ENCODE measurements around the gene TSHZ3.

The TSHZ3 gene

GRCh38 chr19:31277516-31277915 lies 71.7 kb downstream of the TSHZ3 start:
- H3K36me3 Mint-ChIP-seq (ENCODE audit: low read depth): peaks cover 23% of the 10 kb centered on the region

DNA sequence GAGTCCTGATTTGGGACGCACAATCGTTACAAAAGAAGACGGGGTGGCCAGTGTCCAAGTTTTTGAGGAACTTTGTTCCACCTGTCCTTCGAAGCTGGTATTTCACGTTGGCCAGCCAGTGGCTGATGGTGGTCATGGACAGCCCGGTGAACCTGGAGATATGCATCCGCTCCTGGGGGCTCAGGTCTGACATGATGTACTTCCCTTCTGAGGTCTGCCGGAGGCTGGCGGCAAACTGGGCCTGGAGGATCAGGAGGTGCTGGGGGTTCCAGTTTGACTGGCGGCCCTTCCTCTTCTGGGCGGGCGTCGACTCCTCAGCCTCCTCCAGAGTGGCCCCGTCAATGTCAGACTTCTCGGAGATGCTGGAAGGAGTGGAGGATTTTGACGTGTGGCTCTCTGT lies 72.4 kb downstream of the TSHZ3 start:
- Mint-ChIP-seq H3K27me3 (ENCODE audit: low read depth, poor library complexity) (no peaks in the 10 kb centered on the region), H3K4me3 (no peak overlapping the region), H3K36me3 (ENCODE audit: low read depth) (peaks cover 23% of the 10 kb centered on the region), H3K4me1 (peaks cover 50% of the 10 kb centered on the region), H3K27ac (no peak overlapping the region), H3K9me3 (no peaks in the 10 kb centered on the region)
- TF ChIP-seq, protein P1, sequence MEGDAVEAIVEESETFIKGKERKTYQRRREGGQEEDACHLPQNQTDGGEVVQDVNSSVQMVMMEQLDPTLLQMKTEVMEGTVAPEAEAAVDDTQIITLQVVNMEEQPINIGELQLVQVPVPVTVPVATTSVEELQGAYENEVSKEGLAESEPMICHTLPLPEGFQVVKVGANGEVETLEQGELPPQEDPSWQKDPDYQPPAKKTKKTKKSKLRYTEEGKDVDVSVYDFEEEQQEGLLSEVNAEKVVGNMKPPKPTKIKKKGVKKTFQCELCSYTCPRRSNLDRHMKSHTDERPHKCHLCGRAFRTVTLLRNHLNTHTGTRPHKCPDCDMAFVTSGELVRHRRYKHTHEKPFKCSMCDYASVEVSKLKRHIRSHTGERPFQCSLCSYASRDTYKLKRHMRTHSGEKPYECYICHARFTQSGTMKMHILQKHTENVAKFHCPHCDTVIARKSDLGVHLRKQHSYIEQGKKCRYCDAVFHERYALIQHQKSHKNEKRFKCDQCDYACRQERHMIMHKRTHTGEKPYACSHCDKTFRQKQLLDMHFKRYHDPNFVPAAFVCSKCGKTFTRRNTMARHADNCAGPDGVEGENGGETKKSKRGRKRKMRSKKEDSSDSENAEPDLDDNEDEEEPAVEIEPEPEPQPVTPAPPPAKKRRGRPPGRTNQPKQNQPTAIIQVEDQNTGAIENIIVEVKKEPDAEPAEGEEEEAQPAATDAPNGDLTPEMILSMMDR (IDR thresholded peaks at IDR 0.05): no peak
- no peak for DNase-seq

More at GRCh38 chr19:31277516-31277915, 71.7 kb downstream of the TSHZ3 start:
- TF ChIP-seq, protein P1 (IDR thresholded peaks at IDR 0.05): no peak
- H3K4me1 Mint-ChIP-seq: peaks cover 46% of the 10 kb centered on the region
- H3K4me3 Mint-ChIP-seq: no peak overlapping the region
- no peak overlapping the region for H3K27ac Mint-ChIP-seq
- no peak for DNase-seq
- H3K9me3 Mint-ChIP-seq: no peaks in the 10 kb centered on the region
- no peaks in the 10 kb centered on the region for H3K27me3 Mint-ChIP-seq (ENCODE audit: low read depth, poor library complexity)

GRCh38 chr19:31275068-31275334 lies 74.2 kb downstream of the TSHZ3 start:
- H3K27ac Mint-ChIP-seq: no peak overlapping the region
- H3K4me3 Mint-ChIP-seq: no peak overlapping the region
- peaks cover 48% of the 10 kb centered on the region for H3K4me1 Mint-ChIP-seq
- no peaks in the 10 kb centered on the region for H3K27me3 Mint-ChIP-seq (ENCODE audit: low read depth, poor library complexity)
- no peak for DNase-seq
- no peaks in the 10 kb centered on the region for H3K9me3 Mint-ChIP-seq
- TF ChIP-seq, protein P1 (IDR thresholded peaks at IDR 0.05): no peak
- H3K36me3 Mint-ChIP-seq (ENCODE audit: low read depth): peaks cover 23% of the 10 kb centered on the region

DNA sequence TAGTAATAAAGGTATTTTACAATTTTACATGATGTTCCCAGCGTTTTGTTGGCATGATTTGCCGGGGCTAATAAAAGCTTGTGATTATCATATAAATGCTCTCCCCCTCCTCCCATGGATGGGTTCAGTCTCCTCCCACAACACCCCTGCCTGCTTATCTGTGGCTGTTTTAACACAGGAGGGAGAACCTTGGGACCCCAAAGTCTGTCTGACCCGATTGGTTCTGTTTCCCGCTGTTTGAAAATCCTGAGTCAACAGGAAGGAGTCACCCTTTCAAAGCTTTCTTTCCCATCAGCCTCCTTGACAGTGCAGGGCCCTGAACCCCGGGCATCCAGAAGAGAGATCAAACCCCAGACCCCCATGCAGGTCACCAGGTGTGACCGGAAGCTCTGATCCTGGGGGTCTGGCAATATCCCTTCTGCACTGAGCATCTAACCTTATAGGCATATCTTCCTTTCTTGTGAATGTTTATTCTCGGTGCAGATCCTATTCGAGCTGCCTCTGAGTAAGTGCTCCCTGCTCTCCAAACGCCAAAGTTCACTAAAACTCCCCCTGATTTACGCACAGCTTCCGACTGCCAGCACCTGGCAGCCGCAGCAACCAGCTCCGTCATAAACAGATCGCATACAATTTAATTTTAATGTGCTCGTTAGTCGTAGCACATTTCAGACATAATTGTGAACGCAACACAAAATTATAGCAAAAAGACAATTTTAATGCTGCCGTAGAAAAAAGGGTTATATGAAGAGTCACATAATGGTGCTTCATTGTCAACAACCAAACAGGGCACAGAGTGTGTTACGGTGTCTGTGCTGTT lies 74.8 kb downstream of the TSHZ3 start:
- Mint-ChIP-seq H3K27ac (peak overlapping the region; percentile 3), H3K27me3 (ENCODE audit: low read depth, poor library complexity) (no peaks in the 10 kb centered on the region), H3K36me3 (ENCODE audit: low read depth) (peaks cover 22% of the 10 kb centered on the region), H3K9me3 (no peaks in the 10 kb centered on the region), H3K4me1 (peaks cover 53% of the 10 kb centered on the region), H3K4me3 (peak overlapping the region; percentile 48)
- no peak for DNase-seq
- TF ChIP-seq, protein P1 (IDR thresholded peaks at IDR 0.05): no peak

- DNase-seq: no peak
- Mint-ChIP-seq H3K36me3 (ENCODE audit: low read depth) (peaks cover 5% of the 10 kb centered on the region), H3K4me1 (peaks cover 71% of the 10 kb centered on the region), H3K27ac (no peak overlapping the region), H3K27me3 (ENCODE audit: low read depth, poor library complexity) (no peaks in the 10 kb centered on the region), H3K4me3 (peak overlapping the region; percentile 50), H3K9me3 (no peaks in the 10 kb centered on the region)
- TF ChIP-seq, protein P1 (IDR thresholded peaks at IDR 0.05): no peak
Measured at GRCh38 chr19:31272583-31273106, 76.6 kb downstream of the TSHZ3 start.
